Neural crest cell (in vitro differentiated cells): ENCODE results near the gene ZNF785. TPM values are rescaled to one million over a fixed set of nuclear protein-coding genes. Genes with fewer than 3 reads are reported as not detected.
A peak's percentile ranks its signal among the peaks of the same experiment; 100 is the strongest.

Experiments used
- DNase-seq: peaks from one replicate; pipeline ENCODE4 v3.0.0; 2021; ENCODE audit warnings: low read depth, mixed read lengths, low spot score
- H3K27ac Mint-ChIP-seq: one replicate; pipeline ENCODE4 v1.8.0; 2021; ENCODE audit warnings: mild to moderate bottlenecking, mixed read lengths; ENCODE audit not compliant: unreplicated experiment
- H3K27me3 Mint-ChIP-seq: 2 replicates; pipeline ENCODE4 v1.8.0; 2021; ENCODE audit warnings: low read depth, mild to moderate bottlenecking, mixed read lengths
- H3K36me3 Mint-ChIP-seq: 2 replicates; pipeline ENCODE4 v1.8.0; 2021; ENCODE audit warnings: low read depth, mild to moderate bottlenecking, mixed read lengths
- H3K4me1 Mint-ChIP-seq: 2 replicates; pipeline ENCODE4 v1.8.0; 2021; ENCODE audit warnings: mixed read lengths
- H3K4me3 Mint-ChIP-seq: one replicate; pipeline ENCODE4 v1.8.0; 2021; ENCODE audit warnings: mild to moderate bottlenecking, mixed read lengths
- H3K9me3 Mint-ChIP-seq: 2 replicates; pipeline ENCODE4 v1.8.0; 2021; ENCODE audit warnings: mixed read lengths
- total RNA-seq: library from RNA; stranded (reverse); gene quantifications from 2 replicates; pipeline ENCODE4 v1.2.1, GENCODE V29; 2021
- TF ChIP-seq, protein P1 (sequence below): fragments of 200-600 bp; sonication (generic); conservative IDR thresholded peaks from 2 replicates; pipeline ENCODE4 v1.5.0; 2021; ENCODE audit warnings: antibody characterized with exemption, mild to moderate bottlenecking

Gene ZNF785
- total RNA-seq, 1 donor from 2014 or later: 38.3 TPM

DNA sequence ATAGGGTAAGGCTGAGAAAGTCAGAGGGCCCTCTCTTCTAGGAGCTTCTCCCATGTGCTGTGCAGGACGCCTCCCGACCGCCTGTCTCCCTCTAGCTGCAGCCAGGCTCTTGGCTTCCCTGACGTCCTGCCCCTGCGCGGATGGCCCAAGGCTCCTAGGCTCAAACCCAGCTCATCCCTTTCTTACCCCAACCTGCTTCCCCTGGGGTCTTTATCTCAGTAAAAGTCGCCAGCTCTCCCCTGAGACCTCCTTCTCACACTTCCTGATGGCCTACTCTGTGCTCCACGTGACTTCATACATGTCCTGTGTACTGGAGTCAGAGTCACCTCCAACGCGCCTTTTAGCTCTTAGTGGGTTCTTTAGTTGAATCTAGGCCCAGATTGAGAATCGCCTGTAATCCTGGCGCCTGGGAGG, 49.7 kb downstream of the ZNF785 start:
- peak; percentile 36 for DNase-seq
- Mint-ChIP-seq H3K27ac (no peak overlapping the region), H3K36me3 (peaks cover 2% of the 10 kb centered on the region), H3K27me3 (no peaks in the 10 kb centered on the region), H3K4me1 (peaks cover 23% of the 10 kb centered on the region), H3K9me3 (no peaks in the 10 kb centered on the region), H3K4me3 (peak overlapping the region; percentile 87)
- TF ChIP-seq, protein P1, sequence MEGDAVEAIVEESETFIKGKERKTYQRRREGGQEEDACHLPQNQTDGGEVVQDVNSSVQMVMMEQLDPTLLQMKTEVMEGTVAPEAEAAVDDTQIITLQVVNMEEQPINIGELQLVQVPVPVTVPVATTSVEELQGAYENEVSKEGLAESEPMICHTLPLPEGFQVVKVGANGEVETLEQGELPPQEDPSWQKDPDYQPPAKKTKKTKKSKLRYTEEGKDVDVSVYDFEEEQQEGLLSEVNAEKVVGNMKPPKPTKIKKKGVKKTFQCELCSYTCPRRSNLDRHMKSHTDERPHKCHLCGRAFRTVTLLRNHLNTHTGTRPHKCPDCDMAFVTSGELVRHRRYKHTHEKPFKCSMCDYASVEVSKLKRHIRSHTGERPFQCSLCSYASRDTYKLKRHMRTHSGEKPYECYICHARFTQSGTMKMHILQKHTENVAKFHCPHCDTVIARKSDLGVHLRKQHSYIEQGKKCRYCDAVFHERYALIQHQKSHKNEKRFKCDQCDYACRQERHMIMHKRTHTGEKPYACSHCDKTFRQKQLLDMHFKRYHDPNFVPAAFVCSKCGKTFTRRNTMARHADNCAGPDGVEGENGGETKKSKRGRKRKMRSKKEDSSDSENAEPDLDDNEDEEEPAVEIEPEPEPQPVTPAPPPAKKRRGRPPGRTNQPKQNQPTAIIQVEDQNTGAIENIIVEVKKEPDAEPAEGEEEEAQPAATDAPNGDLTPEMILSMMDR: peak; percentile 58

DNA sequence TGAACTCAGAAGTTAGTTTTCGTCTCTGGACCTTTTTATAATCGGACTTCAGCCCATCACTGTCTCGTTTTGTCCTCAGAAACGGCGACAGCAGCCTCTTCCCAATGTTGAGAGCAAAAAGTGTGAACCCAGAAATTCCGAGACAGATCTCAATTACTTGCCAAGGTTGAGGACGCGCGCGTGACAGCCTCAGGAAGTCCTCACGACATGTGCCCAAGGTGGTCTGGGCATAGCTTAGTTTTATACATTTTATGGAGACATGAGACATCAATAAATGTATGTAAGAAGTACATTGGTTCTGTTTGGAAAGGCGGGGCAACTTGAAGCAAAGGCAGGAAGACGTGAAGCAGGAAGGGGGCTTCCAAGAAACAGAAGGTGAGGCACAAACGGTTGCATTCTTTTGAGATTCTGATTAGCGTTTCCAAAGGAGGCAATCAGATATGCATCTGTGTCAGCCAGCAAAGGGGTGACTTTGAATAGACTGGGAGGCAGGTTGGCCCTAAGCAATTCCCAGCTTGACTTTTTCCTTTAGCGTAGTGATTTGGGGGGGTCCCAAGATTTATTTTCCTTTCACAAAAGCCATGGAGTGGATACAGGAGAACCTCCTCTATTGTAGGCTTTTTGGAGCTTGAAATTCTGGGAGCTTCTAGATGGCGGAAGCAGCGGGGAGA, 50.3 kb downstream of the ZNF785 start:
- DNase-seq: no peak
- TF ChIP-seq, protein P1: no peak
- peaks cover 2% of the 10 kb centered on the region for H3K36me3 Mint-ChIP-seq
- peak overlapping the region; percentile 95 for H3K27ac Mint-ChIP-seq
- peak overlapping the region; percentile 87 for H3K4me3 Mint-ChIP-seq
- no peaks in the 10 kb centered on the region for H3K9me3 Mint-ChIP-seq
- no peaks in the 10 kb centered on the region for H3K27me3 Mint-ChIP-seq
- peaks cover 23% of the 10 kb centered on the region for H3K4me1 Mint-ChIP-seq

DNA sequence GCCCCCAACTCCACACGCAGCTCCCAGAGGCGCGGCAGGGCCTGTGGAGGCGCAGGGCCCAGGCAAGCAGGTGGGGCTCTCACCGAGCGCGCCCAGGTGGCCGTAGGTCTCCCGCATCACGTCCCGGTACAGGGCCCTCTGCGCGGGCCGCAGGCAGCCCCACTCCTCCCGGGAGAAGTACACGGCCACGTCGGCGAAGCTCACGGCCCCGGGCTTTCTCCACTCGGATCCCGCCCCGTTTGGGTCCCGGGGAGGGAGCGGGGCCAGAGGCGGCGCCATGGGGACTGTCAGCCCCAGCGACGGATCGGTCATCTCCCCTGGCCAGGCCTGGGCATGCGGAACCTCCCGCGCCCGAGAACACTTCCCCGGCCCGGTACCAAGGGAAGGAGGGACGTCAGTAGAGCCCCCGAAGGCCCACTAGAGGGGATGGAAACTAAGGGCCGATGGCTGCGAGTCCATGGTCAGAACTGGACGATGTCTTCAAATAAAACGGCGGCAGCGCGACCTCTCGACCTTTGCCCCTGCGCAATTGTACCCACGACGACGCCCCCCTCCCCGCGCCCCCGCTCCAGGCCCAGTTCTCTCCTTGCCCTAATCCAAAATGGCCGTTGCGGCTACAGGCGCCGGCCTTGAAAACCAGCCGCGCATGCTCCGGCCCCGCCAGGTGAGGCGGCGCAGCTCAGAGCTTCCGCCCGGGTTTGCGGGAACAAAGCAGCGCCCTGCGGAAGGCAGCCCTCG, 51.0 kb downstream of the ZNF785 start, which contains the start of gene ZNF747:
TSS of gene ZNF747 (minus strand) at position 491 of the 738 bp plus-strand sequence. CDS start at position 312, 179 bp downstream.
- no peaks in the 10 kb centered on the region for H3K9me3 Mint-ChIP-seq
- no peaks in the 10 kb centered on the region for H3K27me3 Mint-ChIP-seq
- DNase-seq: peak; percentile 80
- peaks cover 23% of the 10 kb centered on the region for H3K4me1 Mint-ChIP-seq
- H3K36me3 Mint-ChIP-seq: peaks cover 2% of the 10 kb centered on the region
- peak within 1 kb of the TSS; percentile 87 for H3K4me3 Mint-ChIP-seq
- TF ChIP-seq, protein P1: peak; percentile 13
- peak within 1 kb of the TSS; percentile 95 for H3K27ac Mint-ChIP-seq

DNA sequence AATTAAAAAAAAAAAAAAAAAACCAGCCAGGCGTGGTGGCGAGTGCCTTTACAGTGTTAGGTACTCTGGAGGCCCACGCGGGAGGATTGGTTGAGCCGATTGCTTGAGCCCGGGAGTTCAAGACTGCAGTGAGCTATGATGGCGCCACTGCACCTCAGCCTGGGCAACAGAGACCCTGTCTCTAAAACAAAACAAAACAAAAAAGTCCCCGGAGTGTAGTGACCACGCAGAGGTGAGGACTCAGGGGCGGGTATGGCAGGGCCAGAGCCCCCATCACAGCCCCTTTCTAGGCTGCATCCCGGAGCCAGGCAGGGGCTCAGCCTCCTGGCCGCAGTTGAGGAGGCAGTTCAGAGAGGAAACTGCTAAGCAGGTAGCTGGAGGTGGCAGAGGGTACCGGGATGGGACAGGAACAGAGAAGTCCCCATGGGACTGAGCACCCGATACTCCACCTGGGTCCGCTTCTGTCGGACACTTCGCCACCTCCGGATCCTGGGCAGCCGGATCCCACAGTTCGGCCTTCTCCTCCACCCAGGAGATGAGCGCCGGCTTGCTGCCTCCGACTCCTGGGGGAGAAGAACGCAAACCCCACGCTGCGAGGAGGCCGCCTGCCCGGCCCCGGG, 51.6 kb downstream of the ZNF785 start:
- peaks cover 2% of the 10 kb centered on the region for H3K36me3 Mint-ChIP-seq
- no peaks in the 10 kb centered on the region for H3K9me3 Mint-ChIP-seq
- peaks cover 24% of the 10 kb centered on the region for H3K4me1 Mint-ChIP-seq
- no peaks in the 10 kb centered on the region for H3K27me3 Mint-ChIP-seq
- DNase-seq: no peak
- peak overlapping the region; percentile 62 for H3K27ac Mint-ChIP-seq
- TF ChIP-seq, protein P1: no peak
- H3K4me3 Mint-ChIP-seq: peak overlapping the region; percentile 84

DNA sequence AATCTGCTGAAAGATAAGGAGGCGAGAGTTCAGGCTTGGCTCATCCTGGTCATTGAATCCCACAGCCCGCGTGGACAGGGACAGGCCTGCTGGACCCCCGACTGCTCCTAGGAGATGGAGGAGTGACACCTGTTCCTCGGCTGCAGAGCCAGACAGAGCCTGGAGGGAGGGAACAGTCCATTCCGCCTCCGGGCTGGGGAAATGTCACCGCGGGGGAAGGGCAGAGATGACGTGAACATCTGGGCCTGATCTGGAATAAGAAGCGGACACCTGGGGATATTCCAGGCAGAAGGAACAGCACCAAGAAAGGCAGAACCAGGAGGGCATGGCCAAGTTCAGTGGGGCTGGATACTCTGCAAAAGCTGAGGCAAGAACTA, 52.4 kb downstream of the ZNF785 start:
- DNase-seq: no peak
- no peaks in the 10 kb centered on the region for H3K9me3 Mint-ChIP-seq
- H3K4me3 Mint-ChIP-seq: peak overlapping the region; percentile 87
- TF ChIP-seq, protein P1: no peak
- no peak overlapping the region for H3K27ac Mint-ChIP-seq
- peaks cover 2% of the 10 kb centered on the region for H3K36me3 Mint-ChIP-seq
- peaks cover 28% of the 10 kb centered on the region for H3K4me1 Mint-ChIP-seq
- no peaks in the 10 kb centered on the region for H3K27me3 Mint-ChIP-seq
